ENCODE data around the gene SEC24D. TPM values are rescaled to one million over a fixed set of nuclear protein-coding genes. Genes with fewer than 3 reads are reported as not detected.

SEC24D gene
- total RNA-seq, 1 experiment from 2014 or later = 13.4 TPM

- Histone ChIP-seq H3K4me3 (ENCODE audit: low read depth in 2 of 2, low read length in 2 of 2) (no peak overlapping the region), H3K9me3 (ENCODE audit: control insufficient read depth, insufficient read depth, low read depth, low read length) (no peaks in the 10 kb centered on the region), H3K36me3 (ENCODE audit: control insufficient read depth, insufficient read depth, low read length) (no peaks in the 10 kb centered on the region; the same call in 1 of the 2 replicates), H3K4me1 (ENCODE audit: control insufficient read depth, insufficient read depth, low read length) (no peaks in the 10 kb centered on the region), H3K27ac (ENCODE audit: low read length) (no peak overlapping the region), H3K27me3 (ENCODE audit: control insufficient read depth, insufficient read depth, low read length) (no peaks in the 10 kb centered on the region)
- intact Hi-C loops (cut with micrococcal nuclease; ENCODE audit: unreplicated experiment) (no loop called here), in situ Hi-C loops (cut with HindIII; ENCODE audit: low pct_unique_long_range_greater_than_20kb, low sequenced_read_pairs) (no loop called here)
- TF ChIP-seq SIN3A (IDR thresholded peaks at IDR 0.05; ENCODE audit: borderline replicate concordance, insufficient read depth, low read depth, low read length) (no peak), POLR2AphosphoS5 (IDR thresholded peaks at IDR 0.05; ENCODE audit: low read depth, low read length) (no peak), REST (IDR thresholded peaks at IDR 0.05; ENCODE audit: insufficient read depth in 1 of 2, low read depth in 2 of 2, low read length in 1 of 2) (no peak), CTCF (IDR thresholded peaks at IDR 0.05) (no peak), TCF7L2 (IDR thresholded peaks at IDR 0.05; ENCODE audit: low read depth, low read length) (no peak)
- BruUV-seq (replicated peaks) = no TSS peak
- ATAC-seq (no peak), DNase-seq (ENCODE audit: low read depth, low spot score) (no peak)
- ChIA-PET CTCF (interaction anchor here (0.6 kb wide), 1 partner anchor 191 kb away, joined by 5 read pairs; no protein-coding TSS in a partner anchor), POLR2A (interaction anchor here (0.6 kb wide), 1 partner anchor 103 kb away, joined by 3 read pairs; the partner anchor contains the start of gene SEC24D)
Observed at GRCh38 chr4:118732591-118733330, 103.2 kb downstream of the SEC24D start.

GRCh38 chr4:118730683-118731082, 105.2 kb downstream of the SEC24D start:
- BruUV-seq (replicated peaks) = no TSS peak

More at GRCh38 chr4:118730683-118731082, 105.2 kb downstream of the SEC24D start:
- Histone ChIP-seq H3K4me3 (ENCODE audit: low read depth in 2 of 2, low read length in 2 of 2) (no peak overlapping the region), H3K4me1 (ENCODE audit: control insufficient read depth, insufficient read depth, low read length) (no peaks in the 10 kb centered on the region), H3K27ac (ENCODE audit: low read length) (no peak overlapping the region), H3K27me3 (ENCODE audit: control insufficient read depth, insufficient read depth, low read length) (no peaks in the 10 kb centered on the region), H3K9me3 (ENCODE audit: control insufficient read depth, insufficient read depth, low read depth, low read length) (no peaks in the 10 kb centered on the region), H3K36me3 (ENCODE audit: control insufficient read depth, insufficient read depth, low read length) (no peaks in the 10 kb centered on the region; the same call in 1 of the 2 replicates)
- ChIA-PET CTCF (no interaction called here), POLR2A (no interaction called here)
- no peak for TF ChIP-seq POLR2AphosphoS5 (IDR thresholded peaks at IDR 0.05; ENCODE audit: low read depth, low read length)
- ATAC-seq (no peak), DNase-seq (ENCODE audit: low read depth, low spot score) (no peak)
- in situ Hi-C loops (cut with HindIII; ENCODE audit: low pct_unique_long_range_greater_than_20kb, low sequenced_read_pairs) = no loop called here
- intact Hi-C loops (cut with micrococcal nuclease; ENCODE audit: unreplicated experiment) = no loop called here

Measured in Panc1 (cell line).